ENCODE results near the gene TJP2.

The TJP2 gene

GRCh38 chr9:69165581-69165980 lies 8.5 kb upstream of the TJP2 start:
- TF ChIP-seq CTCF (conservative IDR thresholded peaks at IDR 0.05): no peak
- no peak overlapping the region for H3K27ac ChIP-seq

- H3K27ac ChIP-seq: no peak overlapping the region
- no peak for TF ChIP-seq CTCF (conservative IDR thresholded peaks at IDR 0.05)
Observed at GRCh38 chr9:69168709-69169217, 5.3 kb upstream of the TJP2 start.

- no peak for TF ChIP-seq CTCF (conservative IDR thresholded peaks at IDR 0.05)
- H3K27ac ChIP-seq: no peak overlapping the region
Observed at GRCh38 chr9:69170231-69170630, 3.8 kb upstream of the TJP2 start.

GRCh38 chr9:69171049-69171448 lies 3.0 kb upstream of the TJP2 start:
- TF ChIP-seq CTCF (conservative IDR thresholded peaks at IDR 0.05): no peak
- H3K27ac ChIP-seq: no peak overlapping the region

- H3K27ac ChIP-seq: no peak overlapping the region
- no peak for TF ChIP-seq CTCF (conservative IDR thresholded peaks at IDR 0.05)
Observed at GRCh38 chr9:69171517-69171916, 2.6 kb upstream of the TJP2 start.

GRCh38 chr9:69172895-69173294 lies 1.2 kb upstream of the TJP2 start:
- no peak overlapping the region for H3K27ac ChIP-seq
- no peak for TF ChIP-seq CTCF (conservative IDR thresholded peaks at IDR 0.05)

- H3K27ac ChIP-seq: no peak overlapping the region
- no peak for TF ChIP-seq CTCF (conservative IDR thresholded peaks at IDR 0.05)
Observed at GRCh38 chr9:69173497-69173890, 583 bp upstream of the TJP2 start.

Measured in VCaP (cell line).